ENCODE data around the gene RPS6KA5.

The RPS6KA5 gene

DNA sequence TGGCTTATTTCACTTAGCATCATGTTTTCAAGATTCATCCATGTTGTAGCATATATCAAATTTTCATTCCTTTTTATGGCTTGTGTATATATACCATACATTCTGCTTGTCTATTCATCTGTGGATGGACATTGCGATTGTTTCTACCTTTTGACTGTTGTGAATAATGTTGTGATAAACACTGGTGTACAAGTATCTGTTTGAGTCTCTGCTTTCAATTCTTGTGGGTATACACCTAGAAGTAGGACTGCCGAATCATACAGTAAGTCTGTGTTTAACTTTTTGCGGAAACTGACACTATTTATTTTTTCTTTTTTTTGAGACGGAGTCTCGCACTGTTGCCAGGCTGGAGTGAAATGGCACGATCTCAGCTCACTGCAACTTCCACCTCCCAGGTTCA is 19.6 kb upstream of the RPS6KA5 start:
- ATAC-seq: no peak
- TF ChIP-seq, protein P1, sequence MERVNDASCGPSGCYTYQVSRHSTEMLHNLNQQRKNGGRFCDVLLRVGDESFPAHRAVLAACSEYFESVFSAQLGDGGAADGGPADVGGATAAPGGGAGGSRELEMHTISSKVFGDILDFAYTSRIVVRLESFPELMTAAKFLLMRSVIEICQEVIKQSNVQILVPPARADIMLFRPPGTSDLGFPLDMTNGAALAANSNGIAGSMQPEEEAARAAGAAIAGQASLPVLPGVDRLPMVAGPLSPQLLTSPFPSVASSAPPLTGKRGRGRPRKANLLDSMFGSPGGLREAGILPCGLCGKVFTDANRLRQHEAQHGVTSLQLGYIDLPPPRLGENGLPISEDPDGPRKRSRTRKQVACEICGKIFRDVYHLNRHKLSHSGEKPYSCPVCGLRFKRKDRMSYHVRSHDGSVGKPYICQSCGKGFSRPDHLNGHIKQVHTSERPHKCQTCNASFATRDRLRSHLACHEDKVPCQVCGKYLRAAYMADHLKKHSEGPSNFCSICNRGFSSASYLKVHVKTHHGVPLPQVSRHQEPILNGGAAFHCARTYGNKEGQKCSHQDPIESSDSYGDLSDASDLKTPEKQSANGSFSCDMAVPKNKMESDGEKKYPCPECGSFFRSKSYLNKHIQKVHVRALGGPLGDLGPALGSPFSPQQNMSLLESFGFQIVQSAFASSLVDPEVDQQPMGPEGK (CRISPR knock-in tag; IDR thresholded peaks at IDR 0.05; ENCODE audit: borderline replicate concordance): no peak
- no peak for TF ChIP-seq TSHZ2 (CRISPR knock-in tag; IDR thresholded peaks at IDR 0.05)
- TF ChIP-seq RARB (CRISPR knock-in tag; IDR thresholded peaks at IDR 0.05): no peak
- no peak for TF ChIP-seq ISL1 (CRISPR knock-in tag; IDR thresholded peaks at IDR 0.05)
- TF ChIP-seq PPARA (CRISPR knock-in tag; IDR thresholded peaks at IDR 0.05; ENCODE audit: borderline replicate concordance): no peak
- no peak for TF ChIP-seq CSDC2 (CRISPR knock-in tag; IDR thresholded peaks at IDR 0.05)
- no peak for TF ChIP-seq ZFP30 (CRISPR knock-in tag; IDR thresholded peaks at IDR 0.05)
- no peak for TF ChIP-seq ARNTL (CRISPR knock-in tag; IDR thresholded peaks at IDR 0.05; ENCODE audit: borderline replicate concordance, low read depth)
- no peak for TF ChIP-seq ZNF8 (CRISPR knock-in tag; IDR thresholded peaks at IDR 0.05)
- TF ChIP-seq ESRRG (CRISPR knock-in tag; IDR thresholded peaks at IDR 0.05): no peak
- TF ChIP-seq ZNF565 (CRISPR knock-in tag; conservative IDR thresholded peaks at IDR 0.05; ENCODE audit: low read depth): no peak
- TF ChIP-seq, protein P2, sequence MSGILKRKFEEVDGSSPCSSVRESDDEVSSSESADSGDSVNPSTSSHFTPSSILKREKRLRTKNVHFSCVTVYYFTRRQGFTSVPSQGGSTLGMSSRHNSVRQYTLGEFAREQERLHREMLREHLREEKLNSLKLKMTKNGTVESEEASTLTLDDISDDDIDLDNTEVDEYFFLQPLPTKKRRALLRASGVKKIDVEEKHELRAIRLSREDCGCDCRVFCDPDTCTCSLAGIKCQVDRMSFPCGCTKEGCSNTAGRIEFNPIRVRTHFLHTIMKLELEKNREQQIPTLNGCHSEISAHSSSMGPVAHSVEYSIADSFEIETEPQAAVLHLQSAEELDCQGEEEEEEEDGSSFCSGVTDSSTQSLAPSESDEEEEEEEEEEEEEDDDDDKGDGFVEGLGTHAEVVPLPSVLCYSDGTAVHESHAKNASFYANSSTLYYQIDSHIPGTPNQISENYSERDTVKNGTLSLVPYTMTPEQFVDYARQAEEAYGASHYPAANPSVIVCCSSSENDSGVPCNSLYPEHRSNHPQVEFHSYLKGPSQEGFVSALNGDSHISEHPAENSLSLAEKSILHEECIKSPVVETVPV (CRISPR knock-in tag; IDR thresholded peaks at IDR 0.05): no peak
- TF ChIP-seq, protein P3, sequence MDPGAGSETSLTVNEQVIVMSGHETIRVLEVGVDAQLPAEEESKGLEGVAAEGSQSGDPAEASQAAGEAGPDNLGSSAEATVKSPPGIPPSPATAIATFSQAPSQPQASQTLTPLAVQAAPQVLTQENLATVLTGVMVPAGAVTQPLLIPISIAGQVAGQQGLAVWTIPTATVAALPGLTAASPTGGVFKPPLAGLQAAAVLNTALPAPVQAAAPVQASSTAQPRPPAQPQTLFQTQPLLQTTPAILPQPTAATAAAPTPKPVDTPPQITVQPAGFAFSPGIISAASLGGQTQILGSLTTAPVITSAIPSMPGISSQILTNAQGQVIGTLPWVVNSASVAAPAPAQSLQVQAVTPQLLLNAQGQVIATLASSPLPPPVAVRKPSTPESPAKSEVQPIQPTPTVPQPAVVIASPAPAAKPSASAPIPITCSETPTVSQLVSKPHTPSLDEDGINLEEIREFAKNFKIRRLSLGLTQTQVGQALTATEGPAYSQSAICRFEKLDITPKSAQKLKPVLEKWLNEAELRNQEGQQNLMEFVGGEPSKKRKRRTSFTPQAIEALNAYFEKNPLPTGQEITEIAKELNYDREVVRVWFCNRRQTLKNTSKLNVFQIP (CRISPR knock-in tag; IDR thresholded peaks at IDR 0.05; ENCODE audit: borderline replicate concordance, low read depth): no peak
- no peak for TF ChIP-seq OSR1 (CRISPR knock-in tag; IDR thresholded peaks at IDR 0.05)
- no peak for TF ChIP-seq ZFP3 (CRISPR knock-in tag; IDR thresholded peaks at IDR 0.05)
- TF ChIP-seq TCF4 (CRISPR knock-in tag; IDR thresholded peaks at IDR 0.05; ENCODE audit: borderline replicate concordance): no peak
- TF ChIP-seq ZC3H10 (CRISPR knock-in tag; IDR thresholded peaks at IDR 0.05): no peak
- no peak for TF ChIP-seq GLIS3 (CRISPR knock-in tag; IDR thresholded peaks at IDR 0.05)
- no peak for TF ChIP-seq SNAI2 (CRISPR knock-in tag; IDR thresholded peaks at IDR 0.05)

DNA sequence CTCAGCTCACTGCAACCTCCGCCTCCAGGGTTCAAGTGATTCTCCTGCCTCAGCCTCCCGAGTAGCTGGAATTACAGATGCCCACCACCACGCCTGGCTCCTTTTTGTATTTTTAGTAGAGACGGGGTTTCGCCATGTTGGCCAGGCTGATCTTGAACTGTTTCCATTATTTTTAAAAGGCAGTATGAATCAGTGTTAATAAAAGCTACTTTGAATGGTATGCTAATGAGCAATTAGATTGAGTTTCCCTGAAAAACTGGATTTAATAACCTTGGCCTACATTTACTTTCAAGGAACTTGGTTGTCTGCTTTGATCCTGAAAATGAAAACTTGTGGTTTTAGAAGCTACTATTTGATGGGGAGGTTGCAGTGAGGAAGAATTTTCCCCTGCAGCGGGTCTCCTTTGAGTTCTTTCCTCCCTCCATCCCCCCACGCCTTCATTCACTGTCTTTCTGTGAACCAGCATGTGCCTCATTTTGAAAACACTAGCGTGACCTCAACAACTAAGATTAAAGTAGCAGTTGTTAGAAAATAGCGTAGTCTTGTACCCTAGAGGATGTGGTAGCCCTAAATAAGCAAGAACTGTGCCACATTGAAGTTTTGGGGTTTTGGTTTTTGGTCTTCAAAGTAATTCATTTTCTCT is 17.8 kb upstream of the RPS6KA5 start:
- TF ChIP-seq ESRRG (CRISPR knock-in tag; IDR thresholded peaks at IDR 0.05) (no peak), ISL1 (CRISPR knock-in tag; IDR thresholded peaks at IDR 0.05) (no peak), ZNF8 (CRISPR knock-in tag; IDR thresholded peaks at IDR 0.05) (no peak), ZFP3 (CRISPR knock-in tag; IDR thresholded peaks at IDR 0.05) (no peak), ZFP30 (CRISPR knock-in tag; IDR thresholded peaks at IDR 0.05) (no peak), CREB5 (CRISPR knock-in tag; IDR thresholded peaks at IDR 0.05; ENCODE audit: low read depth) (no peak)
- ATAC-seq: no peak

DNA sequence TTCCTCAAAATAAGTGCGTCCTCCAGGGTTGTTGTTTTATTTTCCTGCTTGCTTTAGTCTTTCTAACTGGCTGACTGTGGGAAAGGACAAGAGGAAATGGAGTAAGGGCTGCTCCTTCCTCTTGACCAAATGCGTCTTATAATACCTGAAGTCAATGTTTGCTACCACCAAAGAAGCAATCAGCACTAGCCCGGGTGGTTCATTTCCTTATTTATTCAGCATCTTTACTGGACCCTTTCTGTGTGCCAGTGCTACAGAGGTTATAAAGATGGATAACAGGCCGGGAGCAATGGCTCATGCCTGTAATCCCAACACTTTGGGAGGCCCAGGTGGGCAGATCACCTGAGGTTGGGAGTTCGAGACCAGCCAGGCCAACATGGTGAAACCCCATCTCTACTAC is 15.1 kb upstream of the RPS6KA5 start:
- no peak for ATAC-seq
- TF ChIP-seq ESRRG (CRISPR knock-in tag; IDR thresholded peaks at IDR 0.05) (no peak), ZNF70 (CRISPR knock-in tag; IDR thresholded peaks at IDR 0.05) (no peak), SNAI2 (CRISPR knock-in tag; IDR thresholded peaks at IDR 0.05) (no peak), TSHZ2 (CRISPR knock-in tag; IDR thresholded peaks at IDR 0.05) (no peak), ISL1 (CRISPR knock-in tag; IDR thresholded peaks at IDR 0.05) (no peak), BACH2 (CRISPR knock-in tag; IDR thresholded peaks at IDR 0.05; ENCODE audit: borderline replicate concordance) (no peak), OSR1 (CRISPR knock-in tag; IDR thresholded peaks at IDR 0.05) (no peak), ZC3H10 (CRISPR knock-in tag; IDR thresholded peaks at IDR 0.05) (no peak), TCF4 (CRISPR knock-in tag; IDR thresholded peaks at IDR 0.05; ENCODE audit: borderline replicate concordance) (no peak)
- TF ChIP-seq, protein P3 (CRISPR knock-in tag; IDR thresholded peaks at IDR 0.05; ENCODE audit: borderline replicate concordance, low read depth): no peak
